Measurements from ENCODE around the gene KRT17. TPM values are rescaled to one million over a fixed set of nuclear protein-coding genes. Genes with fewer than 3 reads are reported as not detected.

The KRT17 gene
- total RNA-seq: 21,656 and 29,975 TPM in 2 replicates

DNA sequence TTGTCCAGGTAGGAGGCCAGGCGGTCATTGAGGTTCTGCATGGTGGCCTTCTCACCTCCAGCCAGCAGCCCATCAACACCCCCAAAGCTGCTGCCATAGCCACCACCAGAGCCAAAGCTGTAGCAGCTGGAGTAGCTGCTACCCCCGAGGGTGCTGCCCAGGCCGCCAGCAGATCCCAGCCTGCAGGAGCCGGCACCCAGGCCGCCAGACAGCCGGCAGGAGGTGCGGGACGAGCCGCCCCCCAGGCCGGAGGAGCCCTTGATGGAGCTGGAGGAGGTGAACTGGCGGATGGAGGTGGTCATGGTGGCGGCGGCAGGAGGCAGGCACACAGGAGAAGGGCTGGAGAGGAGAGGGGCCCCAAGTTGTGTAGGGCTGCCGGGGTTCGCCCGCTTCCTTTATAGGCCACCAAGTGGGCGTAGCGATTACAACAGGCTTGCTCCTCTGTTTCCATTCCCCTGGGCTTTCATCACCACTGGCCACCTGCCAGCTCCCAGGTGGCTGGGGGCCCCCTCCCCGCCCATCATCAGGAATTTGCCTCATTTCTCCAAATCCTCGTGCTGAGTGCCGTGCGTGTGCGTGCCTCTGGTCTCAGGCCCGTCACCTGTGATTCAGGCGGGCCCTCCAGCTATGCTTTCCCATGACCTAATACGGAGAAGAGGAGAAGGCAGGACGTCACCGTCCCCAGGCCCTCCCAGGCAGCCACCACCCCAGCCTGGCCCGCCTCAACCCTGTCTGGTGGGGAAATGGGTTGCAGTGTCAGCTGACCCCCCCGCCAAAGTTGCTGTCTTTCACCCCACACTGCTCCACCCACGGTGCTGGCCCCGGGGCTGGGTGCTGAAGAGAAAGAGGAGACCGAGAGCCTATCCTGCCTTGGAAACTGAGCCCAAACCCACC lies at the start of gene KRT17:
Gene KRT17, minus strand, starts transcription at position 368 of the 894 bp plus-strand sequence. Its CDS starts 66 bp downstream, at position 302.

GRCh38 chr17:41612376-41613160 lies 11.8 kb downstream of the KRT17 start, which contains the start of gene KRT16:
TSS of gene KRT16 (minus strand) at chr17:41612767. CDS start at chr17:41612688, 79 bp downstream.

GRCh38 chr17:41586863-41587495 lies 37.4 kb downstream of the KRT17 start, which contains the start of gene KRT14:
TSS of gene KRT14 (minus strand) at chr17:41586895. CDS start at chr17:41586834, 61 bp downstream.

DNA sequence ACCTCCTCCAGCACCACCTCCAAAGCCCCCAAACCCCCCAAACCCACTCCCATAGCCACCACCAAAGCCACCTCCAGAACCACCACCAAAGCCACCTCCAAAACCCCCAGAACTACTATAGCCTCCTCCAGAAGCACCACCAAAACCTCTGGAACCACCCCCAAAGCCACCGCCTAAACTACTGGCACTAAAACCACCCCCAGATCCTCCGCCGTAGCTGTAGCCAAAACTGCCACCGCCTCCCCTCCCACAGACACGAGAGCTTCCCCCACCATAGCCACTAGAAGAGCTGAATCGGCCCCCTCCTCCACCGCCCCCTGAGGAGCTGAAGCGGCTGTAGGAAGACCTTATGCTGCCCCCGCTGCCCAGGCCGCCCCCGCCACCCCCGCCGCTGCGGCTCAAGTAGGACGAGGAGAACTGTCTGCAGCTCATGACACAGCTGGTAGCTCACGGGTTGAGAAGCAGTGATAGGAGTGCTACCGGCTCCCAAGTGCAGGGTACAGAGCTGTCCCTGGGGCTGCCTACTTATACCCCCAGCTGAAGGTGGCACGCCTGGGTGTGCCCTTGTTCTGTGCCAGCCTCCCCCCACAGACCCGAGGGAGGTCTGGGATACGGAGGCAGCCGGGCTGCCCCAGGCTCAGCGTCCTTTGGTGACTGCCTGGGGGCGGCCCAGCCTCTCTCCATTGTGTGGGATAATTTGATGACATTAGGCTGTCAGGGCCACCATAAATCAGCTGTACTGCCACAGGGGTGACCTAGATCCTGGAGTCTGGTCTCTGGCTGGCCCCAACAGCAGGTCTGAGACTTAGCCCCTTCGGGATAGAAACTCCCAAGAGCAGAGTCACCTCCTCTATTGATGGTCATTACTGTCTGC lies 52.6 kb downstream of the KRT17 start, which contains the start of gene KRT9:
Gene KRT9, minus strand, starts transcription at position 499 of the 874 bp plus-strand sequence. Its CDS starts 67 bp downstream, at position 432.

Other genes with a start within 250 kb of the KRT17 start
- gene KRT34, start 242.3 kb downstream of the KRT17 start, total RNA-seq: 0.43 and 7.0 TPM in 2 replicates
- 0.24 TPM in 1 of 2 replicates, not detected in the other for gene KRT31, start 227.0 kb downstream of the KRT17 start, total RNA-seq
- not detected in 2 replicates for gene KRT37, start 200.0 kb downstream of the KRT17 start, total RNA-seq
- gene KRT38, start 183.6 kb downstream of the KRT17 start, total RNA-seq: not detected in 2 replicates
- not detected in 2 replicates for gene KRT32, start 157.2 kb downstream of the KRT17 start, total RNA-seq
- not detected in 2 replicates for gene KRT35, start 143.4 kb downstream of the KRT17 start, total RNA-seq
- not detected in 2 replicates for gene KRT36, start 134.7 kb downstream of the KRT17 start, total RNA-seq
- 0.24 and 20.0 TPM in 2 replicates for gene KRT13, start 119.0 kb downstream of the KRT17 start, total RNA-seq
- 38.1 and 92.7 TPM in 2 replicates for gene KRT15, start 105.7 kb downstream of the KRT17 start, total RNA-seq
- 3,305 and 10,988 TPM in 2 replicates for gene KRT19, start 96.3 kb downstream of the KRT17 start, total RNA-seq
- gene KRT9, start 52.5 kb downstream of the KRT17 start, total RNA-seq: 0.72 TPM in 1 of 2 replicates, not detected in the other
- gene KRT14, start 37.7 kb downstream of the KRT17 start, total RNA-seq: 2,248 and 2,437 TPM in 2 replicates
- 2,720 and 3,196 TPM in 2 replicates for gene KRT16, start 11.8 kb downstream of the KRT17 start, total RNA-seq
- 108 and 179 TPM in 2 replicates for gene EIF1, start 64.3 kb upstream of the KRT17 start, total RNA-seq
- 2.1 TPM in 1 of 2 replicates, not detected in the other for gene GAST, start 87.8 kb upstream of the KRT17 start, total RNA-seq
- 1.2 and 1.3 TPM in 2 replicates for gene HAP1, start 110.1 kb upstream of the KRT17 start, total RNA-seq
- 606 and 732 TPM in 2 replicates for gene JUP, start 162.1 kb upstream of the KRT17 start, total RNA-seq
- 49.9 and 62.7 TPM in 2 replicates for gene P3H4, start 187.4 kb upstream of the KRT17 start, total RNA-seq
- gene FKBP10, start 188.4 kb upstream of the KRT17 start, total RNA-seq: 92.1 and 146 TPM in 2 replicates
- 51.8 and 82.3 TPM in 2 replicates for gene NT5C3B, start 211.7 kb upstream of the KRT17 start, total RNA-seq
- gene KLHL10, start 213.2 kb upstream of the KRT17 start, total RNA-seq: not detected in 2 replicates
- 30.6 and 40.3 TPM in 2 replicates for gene KLHL11, start 240.8 kb upstream of the KRT17 start, total RNA-seq